Colonic mucosa (tissue), 4 donors: ENCODE data around the gene CNTNAP5. TPM values are rescaled to one million over a fixed set of nuclear protein-coding genes. Genes with fewer than 3 reads are reported as not detected.

Experiments used
- DNase-seq: peaks from one replicate; pipeline ENCODE4 v3.0.0-alpha.2; 2020
- H3K27ac ChIP-seq: fragments of 200-600 bp; one replicate; pipeline ENCODE4 v1.8.0; 2021
- H3K27me3 ChIP-seq: fragments of 200-600 bp; one replicate; pipeline ENCODE4 v1.8.0; 2021
- H3K36me3 ChIP-seq: fragments of 200-600 bp; one replicate; pipeline ENCODE4 v1.8.0; 2021
- H3K4me1 ChIP-seq: fragments of 200-600 bp; one replicate; pipeline ENCODE4 v1.8.0; 2021; ENCODE audit warnings: mild to moderate bottlenecking
- H3K4me3 ChIP-seq: fragments of 200-600 bp; one replicate; pipeline ENCODE4 v1.8.0; 2021
- H3K9ac ChIP-seq, 2 donors: one replicate each; pipeline ENCODE4 v1.7.0; 2013; ENCODE audit warnings: control low read depth in 2 of 2, low read depth in 2 of 2, low read length in 2 of 2
- H3K9me3 ChIP-seq: fragments of 200-600 bp; one replicate; pipeline ENCODE4 v1.8.0; 2021
- CTCF ChIP-seq: fragments of 200-600 bp; IDR thresholded peaks from one replicate; pipeline ENCODE4 v1.8.0; 2022; ENCODE audit warnings: antibody characterized with exemption, mild to moderate bottlenecking
- intact Hi-C: fragments of 100-400 bp; cut with DNase I; formaldehyde crosslinking; loops from one replicate; pipeline ENCODE4 v1.14.1; 2022
- total RNA-seq, 2 donors: library from RNA; stranded (reverse); fragmentation: NEBNext Ultra II Directional in 1 of 2; extraction: Animal tissue kit (Norgen Biotek cat#: 25700) in 1 of 2; gene quantifications; one replicate each; pipeline ENCODE4 v1.2.1, GENCODE V29; 2021
- donor health status: healthy.
- donor health status: DM: no; HTN: no; CAD: no.
- donor health status: DM: no; HTN: no; CAD: no.

Gene CNTNAP5
- total RNA-seq, 2 donors from 2014 or later = 0.35 TPM; not detected in 1

GRCh38 chr2:124570872-124571271, 545.8 kb downstream of the CNTNAP5 start:
- no peaks in the 10 kb centered on the region for H3K27me3 ChIP-seq
- H3K4me3 ChIP-seq = no peak overlapping the region
- H3K9ac ChIP-seq = no peak overlapping the region
- no peak overlapping the region for H3K27ac ChIP-seq
- peaks cover 4% of the 10 kb centered on the region for H3K4me1 ChIP-seq
- no peaks in the 10 kb centered on the region for H3K9me3 ChIP-seq
- TF ChIP-seq CTCF = no peak
- intact Hi-C loops = no loop called here
- DNase-seq = no peak
- no peaks in the 10 kb centered on the region for H3K36me3 ChIP-seq

- no peak overlapping the region for H3K27ac ChIP-seq
- DNase-seq = no peak
- H3K9me3 ChIP-seq = no peaks in the 10 kb centered on the region
- H3K27me3 ChIP-seq = no peaks in the 10 kb centered on the region
- no peak for TF ChIP-seq CTCF
- H3K4me1 ChIP-seq = peaks cover 4% of the 10 kb centered on the region
- no peak overlapping the region for H3K9ac ChIP-seq
- intact Hi-C loops = no loop called here
- H3K4me3 ChIP-seq = no peak overlapping the region
- no peaks in the 10 kb centered on the region for H3K36me3 ChIP-seq
Measured at GRCh38 chr2:124571836-124572235, 546.7 kb downstream of the CNTNAP5 start.

GRCh38 chr2:124572934-124573634, 548.0 kb downstream of the CNTNAP5 start:
- intact Hi-C loops = no loop called here
- no peak overlapping the region for H3K27ac ChIP-seq
- no peak overlapping the region for H3K9ac ChIP-seq
- H3K36me3 ChIP-seq = no peaks in the 10 kb centered on the region
- H3K9me3 ChIP-seq = no peaks in the 10 kb centered on the region
- H3K27me3 ChIP-seq = no peaks in the 10 kb centered on the region
- peak; percentile 19 for DNase-seq
- TF ChIP-seq CTCF = no peak
- H3K4me3 ChIP-seq = no peak overlapping the region
- H3K4me1 ChIP-seq = peaks cover 4% of the 10 kb centered on the region

- H3K9ac ChIP-seq = no peak overlapping the region
- H3K27ac ChIP-seq = no peak overlapping the region
- peaks cover 4% of the 10 kb centered on the region for H3K4me1 ChIP-seq
- no peak for TF ChIP-seq CTCF
- H3K36me3 ChIP-seq = no peaks in the 10 kb centered on the region
- H3K4me3 ChIP-seq = no peak overlapping the region
- intact Hi-C loops = no loop called here
- no peaks in the 10 kb centered on the region for H3K9me3 ChIP-seq
- DNase-seq = no peak
- no peaks in the 10 kb centered on the region for H3K27me3 ChIP-seq
Measured at GRCh38 chr2:124575497-124575896, 550.4 kb downstream of the CNTNAP5 start.

- no peak for DNase-seq
- Histone ChIP-seq H3K36me3 (no peaks in the 10 kb centered on the region), H3K4me3 (no peak overlapping the region), H3K4me1 (no peaks in the 10 kb centered on the region), H3K27me3 (no peaks in the 10 kb centered on the region), H3K9ac (no peak overlapping the region), H3K27ac (no peak overlapping the region), H3K9me3 (no peaks in the 10 kb centered on the region)
- no peak for TF ChIP-seq CTCF
- intact Hi-C loops = no loop called here
Measured at GRCh38 chr2:124580263-124580662, 555.2 kb downstream of the CNTNAP5 start.
